HCT116 (cell line): ENCODE results near the gene TLL2.

Source experiments
- ATF3 ChIP-seq: IDR thresholded peaks from 2 replicates; pipeline ENCODE4 v1.6.1; 2012
- CTCF ChIP-seq, 3 experiments: fragments of 200-600 bp in 1 of 3; sonication (generic) in 1 of 3; IDR thresholded peaks in 2 of 3; conservative IDR thresholded peaks in 1 of 3; 2 replicates each; pipeline ENCODE4 v1.5.1; 2012 to 2017; ENCODE audit warnings: low read depth in 2 of 3, low read length in 2 of 3, antibody characterized with exemption in 1 of 3, borderline replicate concordance in 1 of 3, control low read depth in 1 of 3, mild to moderate bottlenecking in 1 of 3, mixed read lengths in 1 of 3, mixed run types in 1 of 3, moderate library complexity in 1 of 3; ENCODE audit not compliant: insufficient read depth in 1 of 3
- EZH2 ChIP-seq: fragments of 200-600 bp; sonication (generic); IDR thresholded peaks from 2 replicates; pipeline ENCODE4 v1.6.1; 2017; ENCODE audit warnings: antibody characterized with exemption, mixed run types
- JUND ChIP-seq: IDR thresholded peaks from 2 replicates; pipeline ENCODE4 v1.6.1; 2012
- POLR2A ChIP-seq: IDR thresholded peaks from 2 replicates; pipeline ENCODE4 v1.7.0; 2011; ENCODE audit warnings: borderline replicate concordance; ENCODE audit not compliant: insufficient read depth, insufficient read length; ENCODE audit errors: extremely low read depth
- POLR2AphosphoS5 ChIP-seq: IDR thresholded peaks from 2 replicates; pipeline ENCODE4 v1.6.1; 2011; ENCODE audit warnings: mild to moderate bottlenecking, low read depth, low read length, moderate library complexity
- RAD21 ChIP-seq: IDR thresholded peaks from 2 replicates; pipeline ENCODE4 v1.6.1; 2012; ENCODE audit warnings: low read depth, mild to moderate bottlenecking
- REST ChIP-seq: IDR thresholded peaks from 2 replicates; pipeline ENCODE4 v1.6.1; 2012; ENCODE audit warnings: low read depth
- SIN3A ChIP-seq: IDR thresholded peaks from 2 replicates; pipeline ENCODE4 v1.6.1; 2012; ENCODE audit warnings: low read depth
- TCF7L2 ChIP-seq: IDR thresholded peaks from 2 replicates; pipeline ENCODE4 v1.7.0; 2011; ENCODE audit warnings: borderline replicate concordance, inconsistent platforms; ENCODE audit not compliant: insufficient read depth, insufficient read length; ENCODE audit errors: extremely low read depth
- ZBTB33 ChIP-seq: IDR thresholded peaks from 2 replicates; pipeline ENCODE4 v1.6.1; 2011; ENCODE audit warnings: mild to moderate bottlenecking, low read length, moderate library complexity; ENCODE audit not compliant: insufficient replicate concordance; ENCODE audit errors: extremely low read depth
- ZNF274 ChIP-seq: fragments of 200-500 bp; sonication (Bioruptor generic); IDR thresholded peaks from 2 replicates; pipeline ENCODE4 v1.6.1; 2014; ENCODE audit warnings: mild to moderate bottlenecking, low read depth, low read length, inconsistent platforms

GRCh38 chr10:96440361-96441292 is 73.1 kb downstream of the TLL2 start:
- TF ChIP-seq JUND (no peak), CTCF (IDR thresholded peaks at IDR 0.05 in 2 of 3, conservative IDR thresholded peaks at IDR 0.05 in 1 of 3; ENCODE audit: borderline replicate concordance in 1 of 3, insufficient read depth in 1 of 3, low read depth in 2 of 3, low read length in 2 of 3) (no peak), REST (no peak), ZBTB33 (no peak), ATF3 (no peak), SIN3A (no peak), ZNF274 (no peak), POLR2A (no peak), TCF7L2 (no peak), POLR2AphosphoS5 (no peak), EZH2 (no peak), RAD21 (no peak)
